ENCODE measurements around the gene SPRYD7. TPM values are rescaled to one million over a fixed set of nuclear protein-coding genes. Genes with fewer than 3 reads are reported as not detected.
"Not testable (repeated sequence)": the region's sequence is repeated elsewhere in the genome, so short reads cannot be mapped to it uniquely, and the experiment has no call there.

Gene SPRYD7
- total and polyA plus RNA-seq, 7 donors: 6.6 to 14.8 (median 8.7) TPM

DNA sequence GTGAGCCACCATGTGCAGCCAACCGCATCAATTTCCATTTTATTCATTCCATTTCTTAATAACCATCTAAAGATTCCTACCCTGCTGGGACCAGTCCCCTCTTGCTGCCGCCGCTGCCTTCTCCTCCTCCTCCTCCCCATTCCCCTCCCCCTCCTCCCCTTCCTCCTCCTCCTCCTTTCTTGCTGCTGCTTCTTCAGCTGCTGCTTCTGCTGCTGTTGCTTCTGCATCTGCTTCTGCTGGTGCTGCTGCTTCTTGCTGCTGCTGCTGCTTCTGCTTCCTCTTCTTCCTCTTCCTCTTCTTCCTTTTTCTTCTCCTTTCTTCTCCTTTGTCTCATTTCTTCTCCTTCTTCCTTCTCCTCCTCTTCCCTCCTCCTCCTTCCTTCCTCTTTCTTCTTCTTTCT lies 20.0 kb upstream of the SPRYD7 start:
- H3K27me3 ChIP-seq: no peaks in the 10 kb centered on the region
- no peak for TF ChIP-seq POLR2AphosphoS5 (IDR thresholded peaks at IDR 0.05)
- TF ChIP-seq EP300 (IDR thresholded peaks at IDR 0.05): no peak
- TF ChIP-seq POLR2A (IDR thresholded peaks at IDR 0.05): no peak
- TF ChIP-seq, protein P1, sequence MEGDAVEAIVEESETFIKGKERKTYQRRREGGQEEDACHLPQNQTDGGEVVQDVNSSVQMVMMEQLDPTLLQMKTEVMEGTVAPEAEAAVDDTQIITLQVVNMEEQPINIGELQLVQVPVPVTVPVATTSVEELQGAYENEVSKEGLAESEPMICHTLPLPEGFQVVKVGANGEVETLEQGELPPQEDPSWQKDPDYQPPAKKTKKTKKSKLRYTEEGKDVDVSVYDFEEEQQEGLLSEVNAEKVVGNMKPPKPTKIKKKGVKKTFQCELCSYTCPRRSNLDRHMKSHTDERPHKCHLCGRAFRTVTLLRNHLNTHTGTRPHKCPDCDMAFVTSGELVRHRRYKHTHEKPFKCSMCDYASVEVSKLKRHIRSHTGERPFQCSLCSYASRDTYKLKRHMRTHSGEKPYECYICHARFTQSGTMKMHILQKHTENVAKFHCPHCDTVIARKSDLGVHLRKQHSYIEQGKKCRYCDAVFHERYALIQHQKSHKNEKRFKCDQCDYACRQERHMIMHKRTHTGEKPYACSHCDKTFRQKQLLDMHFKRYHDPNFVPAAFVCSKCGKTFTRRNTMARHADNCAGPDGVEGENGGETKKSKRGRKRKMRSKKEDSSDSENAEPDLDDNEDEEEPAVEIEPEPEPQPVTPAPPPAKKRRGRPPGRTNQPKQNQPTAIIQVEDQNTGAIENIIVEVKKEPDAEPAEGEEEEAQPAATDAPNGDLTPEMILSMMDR (IDR thresholded peaks at IDR 0.05): no peak
- DNase-seq: no peak
- 88 to 95% methylated on average over 3 of the region's 3 CpGs for WGBS, 2 donors
- H3K27ac ChIP-seq: no peak overlapping the region
- no peak overlapping the region for H3K4me3 ChIP-seq
- H3K4me1 ChIP-seq: peaks cover 0 to 10% (median 6%) of the 10 kb centered on the region in 4 donors
- no peaks in the 10 kb centered on the region for H3K36me3 ChIP-seq
- no peaks in the 10 kb centered on the region for H3K9me3 ChIP-seq
- intact Hi-C loops (cut with DNase I): no loop called here

DNA sequence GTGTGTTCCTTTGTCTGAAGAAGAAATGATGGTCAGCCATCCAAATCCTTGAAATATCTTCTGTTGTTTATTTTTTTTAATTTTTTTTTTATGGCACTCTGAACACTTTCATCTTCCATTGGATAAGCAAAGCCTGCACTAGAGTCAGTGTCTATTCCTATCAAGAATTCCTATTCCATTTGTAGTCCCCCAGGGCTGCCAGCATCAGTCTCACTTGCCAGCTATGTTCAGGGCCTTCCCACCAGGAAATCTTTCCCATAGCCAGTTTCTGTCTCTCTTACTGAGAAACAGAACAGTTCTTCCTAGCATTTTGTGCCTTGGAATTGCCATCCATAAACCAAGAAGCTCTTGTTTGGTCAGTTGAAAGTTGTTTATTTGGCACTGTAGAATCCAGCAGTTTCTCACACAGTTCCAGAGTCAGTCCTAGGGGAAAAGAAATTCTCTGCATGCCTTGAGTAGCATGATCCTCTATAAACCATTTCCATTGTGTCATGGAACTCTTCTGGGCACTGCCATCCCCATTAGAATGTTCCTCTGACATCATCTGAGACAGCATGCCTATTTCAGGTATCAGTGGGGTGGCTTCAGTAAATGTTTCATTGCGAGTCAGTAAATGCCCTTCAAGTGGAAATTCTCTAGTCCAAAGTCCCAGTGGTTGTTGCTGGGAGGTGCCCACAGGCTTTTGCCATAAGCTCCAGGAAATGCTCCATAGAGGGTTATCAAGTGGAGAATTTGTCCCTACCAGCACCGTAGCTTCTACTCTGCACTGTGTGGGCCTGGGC lies 18.7 kb upstream of the SPRYD7 start:
- Histone ChIP-seq H3K27me3 (no peaks in the 10 kb centered on the region), H3K4me1 (peaks cover 0 to 10% (median 6%) of the 10 kb centered on the region in 4 donors), H3K27ac (peak overlapping the region in 1 of 4 donors; percentile 44), H3K9me3 (no peaks in the 10 kb centered on the region), H3K4me3 (no peak overlapping the region), H3K36me3 (no peaks in the 10 kb centered on the region)
- TF ChIP-seq EP300 (IDR thresholded peaks at IDR 0.05) (no peak), POLR2A (IDR thresholded peaks at IDR 0.05) (no peak), POLR2AphosphoS5 (IDR thresholded peaks at IDR 0.05) (no peak)
- TF ChIP-seq, protein P1 (IDR thresholded peaks at IDR 0.05): no peak
- WGBS, 2 donors: 17 to 67% methylated on average over 2 of the region's 2 CpGs
- intact Hi-C loops (cut with DNase I): no loop called here
- no peak for DNase-seq

DNA sequence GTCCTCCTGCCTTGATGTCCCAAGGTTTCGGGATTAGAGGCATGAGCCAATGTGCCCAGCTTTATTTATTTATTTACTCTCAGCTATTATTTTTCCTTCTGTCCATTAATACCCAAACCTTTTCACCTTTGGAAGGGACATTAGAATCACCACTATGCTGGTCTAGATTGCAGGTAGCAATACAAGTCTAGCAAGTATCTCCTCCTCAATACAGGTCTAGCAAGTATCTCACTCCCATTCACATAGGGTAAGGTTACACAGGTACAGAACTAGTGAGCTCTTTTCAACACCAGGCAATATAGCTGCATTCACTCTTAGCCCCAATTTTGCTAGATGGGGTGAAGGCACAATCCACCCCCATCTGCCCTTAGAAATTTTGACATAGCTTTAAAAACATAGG lies 17.4 kb upstream of the SPRYD7 start:
- no peaks in the 10 kb centered on the region for H3K9me3 ChIP-seq
- no peak overlapping the region for H3K27ac ChIP-seq
- 100% methylated on average over 1 of the region's 1 CpG for WGBS, 2 donors
- intact Hi-C loops (cut with DNase I): no loop called here
- H3K27me3 ChIP-seq: no peaks in the 10 kb centered on the region
- DNase-seq: no peak
- H3K4me1 ChIP-seq: peaks cover 0 to 10% (median 6%) of the 10 kb centered on the region in 4 donors
- no peaks in the 10 kb centered on the region for H3K36me3 ChIP-seq
- TF ChIP-seq, protein P1 (IDR thresholded peaks at IDR 0.05): no peak
- TF ChIP-seq POLR2AphosphoS5 (IDR thresholded peaks at IDR 0.05): no peak
- TF ChIP-seq EP300 (IDR thresholded peaks at IDR 0.05): no peak
- TF ChIP-seq POLR2A (IDR thresholded peaks at IDR 0.05): no peak
- H3K4me3 ChIP-seq: no peak overlapping the region

DNA sequence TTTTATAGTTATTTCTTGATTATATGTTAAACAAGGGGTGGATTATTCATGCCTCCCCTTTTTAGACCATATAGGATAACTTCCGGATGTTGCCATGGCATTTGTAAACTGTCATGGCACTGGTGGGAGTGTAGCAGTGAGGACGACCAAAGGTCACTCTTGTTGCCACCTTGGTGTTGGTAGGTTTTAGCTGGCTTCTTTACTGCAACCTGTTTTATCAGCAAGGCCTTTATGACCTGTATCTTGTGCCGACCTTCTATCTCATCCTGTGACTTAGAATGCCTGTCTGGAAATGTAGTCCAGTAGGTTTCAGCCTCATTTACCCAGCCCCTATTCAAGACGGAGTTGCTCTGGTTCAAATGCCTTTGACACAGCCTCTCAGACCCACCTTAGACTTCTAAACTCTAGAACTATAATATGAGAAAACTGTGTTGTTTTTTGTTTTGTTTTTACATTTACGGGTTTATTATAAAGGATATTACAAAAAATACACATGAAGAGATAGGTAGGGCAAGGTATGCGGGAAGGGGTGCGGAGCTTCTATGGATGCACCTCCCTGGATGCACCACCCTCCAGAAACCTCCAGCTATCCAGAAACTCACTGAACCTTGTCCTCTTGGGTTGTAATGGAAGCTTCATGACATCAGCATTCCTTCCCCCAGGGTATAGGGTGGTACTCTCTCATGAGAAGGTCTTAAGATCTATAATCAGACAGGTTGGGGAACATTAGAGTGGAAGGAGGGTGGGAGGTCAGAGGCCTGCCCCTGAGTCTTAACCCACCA lies 15.8 kb upstream of the SPRYD7 start:
- WGBS, 2 donors: 52 to 87% methylated on average over 7 of the region's 7 CpGs
- TF ChIP-seq, protein P1 (IDR thresholded peaks at IDR 0.05): no peak
- TF ChIP-seq POLR2A (IDR thresholded peaks at IDR 0.05) (no peak), POLR2AphosphoS5 (IDR thresholded peaks at IDR 0.05) (no peak), EP300 (IDR thresholded peaks at IDR 0.05) (no peak)
- DNase-seq: no peak
- H3K27me3 ChIP-seq: no peaks in the 10 kb centered on the region
- H3K36me3 ChIP-seq: no peaks in the 10 kb centered on the region
- no peak overlapping the region for H3K27ac ChIP-seq
- no peaks in the 10 kb centered on the region for H3K9me3 ChIP-seq
- peaks cover 0 to 10% (median 6%) of the 10 kb centered on the region in 4 donors for H3K4me1 ChIP-seq
- intact Hi-C loops (cut with DNase I): no loop called here
- no peak overlapping the region for H3K4me3 ChIP-seq

DNA sequence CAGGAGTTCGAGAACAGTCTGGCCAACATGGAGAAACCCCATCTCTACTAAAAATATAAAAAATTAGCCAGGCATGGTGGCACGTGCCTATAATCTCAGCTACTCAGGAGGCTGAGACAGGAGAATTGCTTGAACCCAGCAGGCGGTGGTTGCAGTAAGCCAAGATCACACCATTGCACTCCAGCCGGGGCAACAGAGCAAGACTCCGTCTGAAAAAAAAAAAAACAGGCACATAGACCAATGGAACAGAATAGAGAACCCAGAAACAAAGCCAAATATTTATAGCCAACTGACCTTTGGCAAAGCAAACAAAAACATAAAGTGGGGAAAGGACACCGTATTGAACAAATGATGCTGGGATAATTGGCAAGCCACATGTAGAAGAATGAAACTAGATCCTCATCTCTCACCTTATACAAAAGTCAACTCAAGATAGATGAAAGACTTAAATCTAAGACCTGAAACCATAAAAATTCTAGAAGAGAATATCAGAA lies 12.7 kb upstream of the SPRYD7 start:
- H3K4me3 ChIP-seq; DNase-seq; H3K27ac ChIP-seq; H3K4me1 ChIP-seq; H3K36me3 ChIP-seq; H3K27me3 ChIP-seq; H3K9me3 ChIP-seq; intact Hi-C loops (cut with DNase I): not testable (repeated sequence)
- 89 to 91% methylated on average over 6 of the region's 6 CpGs for WGBS, 2 donors
